ENCODE data around the gene CALHM4. TPM values are rescaled to one million over a fixed set of nuclear protein-coding genes. Genes with fewer than 3 reads are reported as not detected.
A peak's percentile ranks its signal among the peaks of the same experiment; 100 is the strongest.

CALHM4 gene
- total and polyA plus RNA-seq, 2 of the 13 experiments (the other 11 are each of a cell fraction or from before 2014, with no cell fraction given) = not detected

DNA sequence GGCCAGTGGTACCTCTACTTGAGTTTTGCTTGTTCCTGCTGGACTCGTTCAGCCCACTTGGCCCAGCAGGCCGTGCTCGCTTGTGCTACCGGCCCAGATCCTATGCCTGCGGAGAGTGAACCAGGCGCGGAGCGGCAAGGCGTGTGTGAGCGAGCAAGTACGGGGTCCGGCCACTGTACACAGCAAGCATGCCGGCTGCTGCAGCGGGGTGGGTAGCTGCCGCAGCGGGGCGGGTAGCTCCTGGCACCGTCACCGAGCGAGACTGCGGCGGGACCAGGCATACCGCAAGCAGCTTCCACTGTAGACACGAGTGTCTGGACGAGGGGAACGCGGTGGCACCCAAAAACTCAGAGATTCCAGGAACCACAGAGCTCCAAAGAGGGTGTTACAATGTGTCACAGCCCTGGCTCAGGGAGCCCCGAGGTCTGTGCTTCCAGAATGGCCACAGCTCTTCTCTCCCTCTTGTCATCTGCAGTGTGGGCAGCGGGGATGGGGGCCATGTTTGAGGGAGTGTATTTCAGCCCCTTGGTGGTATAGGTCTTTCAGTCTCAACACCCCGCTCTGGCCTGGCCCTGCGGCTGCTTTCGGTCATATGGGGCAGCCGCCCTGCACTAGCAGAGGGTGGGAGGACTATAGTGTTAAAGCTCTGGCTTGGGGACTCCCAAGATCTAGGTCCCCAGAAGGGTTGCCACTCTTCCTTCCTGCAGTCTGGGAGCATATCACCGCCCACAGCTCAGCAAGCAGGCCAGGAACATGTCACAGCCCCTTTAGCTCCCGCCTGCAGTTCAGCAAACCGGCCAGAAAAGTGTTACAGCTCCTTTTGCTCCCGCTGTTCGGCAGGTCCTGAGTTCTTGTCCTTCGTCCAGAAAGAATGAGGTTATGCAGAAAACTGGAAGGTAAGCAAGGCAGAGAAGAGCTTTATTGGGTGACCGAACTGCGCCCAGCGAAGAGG is 11.6 kb downstream of the CALHM4 start:
- Histone ChIP-seq H3K36me3 (replicated peaks in 1 of 2; ENCODE audit: control insufficient read depth in 1 of 2, insufficient read depth in 2 of 2, low read length in 2 of 2) (no peaks in the 10 kb centered on the region), H3K4me1 (ENCODE audit: insufficient read depth, low read length) (peaks cover 44% of the 10 kb centered on the region), H3K27me3 (ENCODE audit: control insufficient read depth in 1 of 2, insufficient read depth in 2 of 2, low read length in 2 of 2) (no peaks in the 10 kb centered on the region; a peak in 1 of 5 replicates), H3K4me3 (replicated peaks in 1 of 3; ENCODE audit: insufficient read depth in 1 of 3, low read depth in 2 of 3, low read length in 3 of 3) (peak overlapping the region in 1 of 3 experiments; percentile 31; a peak in 1 of 6 replicates), H3K27ac (ENCODE audit: extremely low read length, insufficient read depth, low read length) (no peak overlapping the region), H4K20me1 (ENCODE audit: insufficient read depth, low read length) (no peaks in the 10 kb centered on the region), H2AFZ (ENCODE audit: low read length) (peak overlapping the region; percentile 75), H3K9me3 (ENCODE audit: low read length) (no peaks in the 10 kb centered on the region), H3K4me2 (ENCODE audit: low read depth, low read length) (peak overlapping the region; percentile 52), H3K9ac (ENCODE audit: insufficient read depth, low read depth, low read length) (no peak overlapping the region), H3K79me2 (ENCODE audit: insufficient read depth, low read length) (no peaks in the 10 kb centered on the region)
- POLR2A ChIA-PET = no interaction called here
- FAIRE-seq (no peak), DNase-seq (ENCODE audit: low spot score) (no peak), ATAC-seq (peak; percentile 58)
- no TSS peak for BruUV-seq (replicated peaks)
- intact Hi-C loops (cut with micrococcal nuclease; ENCODE audit: unreplicated experiment) (no loop called here), in situ Hi-C loops (cut with HindIII; ENCODE audit: extremely low pct_ligation_motif_present, low pct_unique_long_range_greater_than_20kb) (loop anchor here (10.0 kb wide), 1 partner anchor 290 kb away; the partner anchor contains the start of gene TSPYL1)
- CTCF ChIA-PET (ENCODE audit: low intra/inter-chr PET ratio, low total read pairs) = no interaction called here
- 72% methylated on average over 37 of the region's 42 CpGs for WGBS (ENCODE audit: low lambda C conversion rate)
- TF ChIP-seq, protein P1, sequence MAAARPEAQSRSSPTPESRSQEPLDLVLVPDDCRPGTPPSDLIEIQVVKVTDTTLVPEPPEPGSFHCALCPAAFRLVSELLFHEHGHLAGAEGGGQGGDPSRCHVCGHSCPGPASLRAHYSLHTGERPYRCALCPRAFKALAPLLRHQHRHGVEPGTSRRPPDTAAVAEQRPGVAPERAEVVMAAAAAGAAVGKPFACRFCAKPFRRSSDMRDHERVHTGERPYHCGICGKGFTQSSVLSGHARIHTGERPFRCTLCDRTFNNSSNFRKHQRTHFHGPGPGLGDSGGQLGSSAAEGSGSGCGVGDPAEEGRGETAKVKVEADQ (CRISPR knock-in tag; IDR thresholded peaks at IDR 0.05; ENCODE audit: borderline replicate concordance) = no peak
- TF ChIP-seq RXRA (CRISPR knock-in tag; IDR thresholded peaks at IDR 0.05) = no peak
- 0 out of 2 replicates have a peak, but pooled peaks have one; percentile 52 for TF ChIP-seq ZNF292 (CRISPR knock-in tag; IDR thresholded peaks at IDR 0.05; ENCODE audit: borderline replicate concordance, low read depth)
- TF ChIP-seq, protein P2, sequence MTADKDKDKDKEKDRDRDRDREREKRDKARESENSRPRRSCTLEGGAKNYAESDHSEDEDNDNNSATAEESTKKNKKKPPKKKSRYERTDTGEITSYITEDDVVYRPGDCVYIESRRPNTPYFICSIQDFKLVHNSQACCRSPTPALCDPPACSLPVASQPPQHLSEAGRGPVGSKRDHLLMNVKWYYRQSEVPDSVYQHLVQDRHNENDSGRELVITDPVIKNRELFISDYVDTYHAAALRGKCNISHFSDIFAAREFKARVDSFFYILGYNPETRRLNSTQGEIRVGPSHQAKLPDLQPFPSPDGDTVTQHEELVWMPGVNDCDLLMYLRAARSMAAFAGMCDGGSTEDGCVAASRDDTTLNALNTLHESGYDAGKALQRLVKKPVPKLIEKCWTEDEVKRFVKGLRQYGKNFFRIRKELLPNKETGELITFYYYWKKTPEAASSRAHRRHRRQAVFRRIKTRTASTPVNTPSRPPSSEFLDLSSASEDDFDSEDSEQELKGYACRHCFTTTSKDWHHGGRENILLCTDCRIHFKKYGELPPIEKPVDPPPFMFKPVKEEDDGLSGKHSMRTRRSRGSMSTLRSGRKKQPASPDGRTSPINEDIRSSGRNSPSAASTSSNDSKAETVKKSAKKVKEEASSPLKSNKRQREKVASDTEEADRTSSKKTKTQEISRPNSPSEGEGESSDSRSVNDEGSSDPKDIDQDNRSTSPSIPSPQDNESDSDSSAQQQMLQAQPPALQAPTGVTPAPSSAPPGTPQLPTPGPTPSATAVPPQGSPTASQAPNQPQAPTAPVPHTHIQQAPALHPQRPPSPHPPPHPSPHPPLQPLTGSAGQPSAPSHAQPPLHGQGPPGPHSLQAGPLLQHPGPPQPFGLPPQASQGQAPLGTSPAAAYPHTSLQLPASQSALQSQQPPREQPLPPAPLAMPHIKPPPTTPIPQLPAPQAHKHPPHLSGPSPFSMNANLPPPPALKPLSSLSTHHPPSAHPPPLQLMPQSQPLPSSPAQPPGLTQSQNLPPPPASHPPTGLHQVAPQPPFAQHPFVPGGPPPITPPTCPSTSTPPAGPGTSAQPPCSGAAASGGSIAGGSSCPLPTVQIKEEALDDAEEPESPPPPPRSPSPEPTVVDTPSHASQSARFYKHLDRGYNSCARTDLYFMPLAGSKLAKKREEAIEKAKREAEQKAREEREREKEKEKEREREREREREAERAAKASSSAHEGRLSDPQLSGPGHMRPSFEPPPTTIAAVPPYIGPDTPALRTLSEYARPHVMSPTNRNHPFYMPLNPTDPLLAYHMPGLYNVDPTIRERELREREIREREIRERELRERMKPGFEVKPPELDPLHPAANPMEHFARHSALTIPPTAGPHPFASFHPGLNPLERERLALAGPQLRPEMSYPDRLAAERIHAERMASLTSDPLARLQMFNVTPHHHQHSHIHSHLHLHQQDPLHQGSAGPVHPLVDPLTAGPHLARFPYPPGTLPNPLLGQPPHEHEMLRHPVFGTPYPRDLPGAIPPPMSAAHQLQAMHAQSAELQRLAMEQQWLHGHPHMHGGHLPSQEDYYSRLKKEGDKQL (CRISPR knock-in tag; IDR thresholded peaks at IDR 0.05; ENCODE audit: low read depth) = no peak
- no peak for TF ChIP-seq PRMT3 (CRISPR knock-in tag; IDR thresholded peaks at IDR 0.05; ENCODE audit: borderline replicate concordance, low read depth)
- TF ChIP-seq, protein P3, sequence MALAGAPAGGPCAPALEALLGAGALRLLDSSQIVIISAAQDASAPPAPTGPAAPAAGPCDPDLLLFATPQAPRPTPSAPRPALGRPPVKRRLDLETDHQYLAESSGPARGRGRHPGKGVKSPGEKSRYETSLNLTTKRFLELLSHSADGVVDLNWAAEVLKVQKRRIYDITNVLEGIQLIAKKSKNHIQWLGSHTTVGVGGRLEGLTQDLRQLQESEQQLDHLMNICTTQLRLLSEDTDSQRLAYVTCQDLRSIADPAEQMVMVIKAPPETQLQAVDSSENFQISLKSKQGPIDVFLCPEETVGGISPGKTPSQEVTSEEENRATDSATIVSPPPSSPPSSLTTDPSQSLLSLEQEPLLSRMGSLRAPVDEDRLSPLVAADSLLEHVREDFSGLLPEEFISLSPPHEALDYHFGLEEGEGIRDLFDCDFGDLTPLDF (CRISPR knock-in tag; IDR thresholded peaks at IDR 0.05) = no peak
- no peak for TF ChIP-seq RBM22 (optimal IDR thresholded peaks at IDR 0.05; ENCODE audit: low read length)
- TF ChIP-seq SOX13 (IDR thresholded peaks at IDR 0.05) = no peak
- no peak for TF ChIP-seq SOX13 (CRISPR knock-in tag; conservative IDR thresholded peaks at IDR 0.05 in 1 of 2, IDR thresholded peaks at IDR 0.05 in 1 of 2)
- no peak for TF ChIP-seq ZNF75D (CRISPR knock-in tag; IDR thresholded peaks at IDR 0.05; ENCODE audit: borderline replicate concordance)
- TF ChIP-seq ZNF430 (CRISPR knock-in tag; IDR thresholded peaks at IDR 0.05) = no peak
- TF ChIP-seq, protein P4, sequence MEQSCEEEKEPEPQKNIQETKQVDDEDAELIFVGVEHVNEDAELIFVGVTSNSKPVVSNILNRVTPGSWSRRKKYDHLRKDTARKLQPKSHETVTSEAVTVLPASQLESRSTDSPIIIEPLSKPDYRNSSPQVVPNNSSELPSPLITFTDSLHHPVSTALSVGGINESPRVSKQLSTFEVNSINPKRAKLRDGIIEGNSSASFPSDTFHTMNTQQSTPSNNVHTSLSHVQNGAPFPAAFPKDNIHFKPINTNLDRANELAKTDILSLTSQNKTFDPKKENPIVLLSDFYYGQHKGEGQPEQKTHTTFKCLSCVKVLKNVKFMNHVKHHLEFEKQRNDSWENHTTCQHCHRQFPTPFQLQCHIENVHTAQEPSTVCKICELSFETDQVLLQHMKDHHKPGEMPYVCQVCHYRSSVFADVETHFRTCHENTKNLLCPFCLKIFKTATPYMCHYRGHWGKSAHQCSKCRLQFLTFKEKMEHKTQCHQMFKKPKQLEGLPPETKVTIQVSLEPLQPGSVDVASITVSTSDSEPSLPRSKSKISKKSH (CRISPR knock-in tag; IDR thresholded peaks at IDR 0.05; ENCODE audit: borderline replicate concordance) = no peak
- TF ChIP-seq ARNT (IDR thresholded peaks at IDR 0.05) = no peak
- TF ChIP-seq GABPB1 (CRISPR knock-in tag; IDR thresholded peaks at IDR 0.05) = 0 out of 2 replicates have a peak, but pooled peaks have one; percentile 13
